ENCODE data around the gene FMNL2.

DNA sequence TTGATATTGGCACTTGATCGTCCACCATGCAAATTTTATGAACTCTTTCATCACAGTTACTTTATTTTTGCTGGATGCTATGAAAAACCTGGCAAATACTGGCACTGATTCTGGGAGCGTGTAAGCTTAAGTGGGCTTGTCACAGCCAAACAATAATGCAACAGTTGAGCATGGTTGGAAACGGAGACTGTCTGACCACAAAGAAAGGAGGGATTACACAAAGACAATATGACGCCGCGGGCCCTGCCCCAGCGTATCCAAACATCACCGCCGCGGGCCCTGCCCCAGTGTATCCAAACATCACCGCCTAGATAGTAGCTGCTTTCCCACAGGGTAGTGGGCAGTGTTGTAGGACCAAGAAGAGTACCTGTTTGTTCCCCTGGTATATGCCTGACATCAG is 246.4 kb downstream of the FMNL2 start:
- TF ChIP-seq POLR2A (IDR thresholded peaks at IDR 0.05) (no peak), EP300 (IDR thresholded peaks at IDR 0.05) (no peak)
- TF ChIP-seq, protein P1, sequence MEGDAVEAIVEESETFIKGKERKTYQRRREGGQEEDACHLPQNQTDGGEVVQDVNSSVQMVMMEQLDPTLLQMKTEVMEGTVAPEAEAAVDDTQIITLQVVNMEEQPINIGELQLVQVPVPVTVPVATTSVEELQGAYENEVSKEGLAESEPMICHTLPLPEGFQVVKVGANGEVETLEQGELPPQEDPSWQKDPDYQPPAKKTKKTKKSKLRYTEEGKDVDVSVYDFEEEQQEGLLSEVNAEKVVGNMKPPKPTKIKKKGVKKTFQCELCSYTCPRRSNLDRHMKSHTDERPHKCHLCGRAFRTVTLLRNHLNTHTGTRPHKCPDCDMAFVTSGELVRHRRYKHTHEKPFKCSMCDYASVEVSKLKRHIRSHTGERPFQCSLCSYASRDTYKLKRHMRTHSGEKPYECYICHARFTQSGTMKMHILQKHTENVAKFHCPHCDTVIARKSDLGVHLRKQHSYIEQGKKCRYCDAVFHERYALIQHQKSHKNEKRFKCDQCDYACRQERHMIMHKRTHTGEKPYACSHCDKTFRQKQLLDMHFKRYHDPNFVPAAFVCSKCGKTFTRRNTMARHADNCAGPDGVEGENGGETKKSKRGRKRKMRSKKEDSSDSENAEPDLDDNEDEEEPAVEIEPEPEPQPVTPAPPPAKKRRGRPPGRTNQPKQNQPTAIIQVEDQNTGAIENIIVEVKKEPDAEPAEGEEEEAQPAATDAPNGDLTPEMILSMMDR (IDR thresholded peaks at IDR 0.05) = no peak

Measured in stomach (tissue), 4 donors.